Mucosa of descending colon (tissue), 3 donors: Measurements from ENCODE around the gene UBE2E1. TPM values are rescaled to one million over a fixed set of nuclear protein-coding genes. Genes with fewer than 3 reads are reported as not detected.

Source experiments
- ATAC-seq: fragments of 200-7000 bp; cut with Tn5 transposase; one replicate; pipeline ENCODE4 v1.9.1; 2020; ENCODE audit warnings: mild to moderate bottlenecking, moderate library complexity
- DNase-seq, 3 donors: peaks; one replicate each; pipeline ENCODE4 v3.0.0-alpha.2; 2020
- H3K36me3 ChIP-seq: fragments of 200-600 bp; one replicate; pipeline ENCODE4 v1.8.0; 2021; ENCODE audit warnings: low read depth, mild to moderate bottlenecking
- H3K4me1 ChIP-seq: fragments of 200-600 bp; one replicate; pipeline ENCODE4 v1.8.0; 2021; ENCODE audit warnings: low read depth, mild to moderate bottlenecking
- H3K4me3 ChIP-seq: fragments of 200-600 bp; one replicate; pipeline ENCODE4 v1.8.0; 2021; ENCODE audit warnings: mild to moderate bottlenecking
- H3K9me3 ChIP-seq: fragments of 200-600 bp; one replicate; pipeline ENCODE4 v1.8.0; 2021; ENCODE audit warnings: mild to moderate bottlenecking
- CTCF ChIP-seq: fragments of 200-600 bp; IDR thresholded peaks from one replicate; pipeline ENCODE4 v1.8.0; 2022; ENCODE audit warnings: antibody characterized with exemption, mild to moderate bottlenecking
- intact Hi-C, 2 donors: fragments of 100-400 bp; cut with DNase I in 1 of 2; cut with micrococcal nuclease in 1 of 2; formaldehyde crosslinking; loops; one replicate each; pipeline versions ENCODE4 v1.11.0 to v1.11.1; 2022; cut with DNase I, micrococcal nuclease
- total RNA-seq, 3 donors: library from RNA; stranded (reverse); fragmentation: NEBNext Ultra II Directional in 2 of 3; extraction: Animal tissue kit (Norgen Biotek cat#: 25700) in 2 of 3; gene quantifications; one replicate each; pipeline versions ENCODE4 v1.2.1 to v1.2.4, GENCODE V29; 2021 to 2023
- donor health status: DM: no; HTN: no; CAD: no; lungs with moderate emphysema.
- donor health status: DM: no; HTN: no; CAD: no.
- donor health status: DM: no; HTN: yes; CAD: no.

UBE2E1 gene
- total RNA-seq, 3 donors from 2014 or later: 84.7 to 111 (median 86.8) TPM

GRCh38 chr3:23872330-23872729 lies 66.6 kb downstream of the UBE2E1 start:
- H3K4me3 ChIP-seq: no peak overlapping the region

GRCh38 chr3:23873941-23874340 lies 68.2 kb downstream of the UBE2E1 start:
- ATAC-seq (no peak), DNase-seq (no peak)
- TF ChIP-seq CTCF: no peak
- Histone ChIP-seq H3K4me1 (peaks cover 5% of the 10 kb centered on the region), H3K4me3 (no peak overlapping the region), H3K9me3 (no peaks in the 10 kb centered on the region), H3K36me3 (no peaks in the 10 kb centered on the region)
- intact Hi-C loops: loop anchor here in 1 of 2 donors (10.0 kb wide), 1 partner anchor 439 kb away; no protein-coding TSS in a partner anchor

More at GRCh38 chr3:23872330-23872729, 66.6 kb downstream of the UBE2E1 start:
- H3K4me1 ChIP-seq: peaks cover 5% of the 10 kb centered on the region
- no peaks in the 10 kb centered on the region for H3K36me3 ChIP-seq
- DNase-seq: no peak
- intact Hi-C loops: loop anchor here in 1 of 2 donors (10.0 kb wide), 1 partner anchor 438 kb away; no protein-coding TSS in a partner anchor
- ATAC-seq: no peak
- no peaks in the 10 kb centered on the region for H3K9me3 ChIP-seq
- no peak for TF ChIP-seq CTCF

- no peak overlapping the region for H3K4me3 ChIP-seq
- no peak for TF ChIP-seq CTCF
- intact Hi-C loops: loop anchor here in 1 of 2 donors (10.0 kb wide), 1 partner anchor 440 kb away; no protein-coding TSS in a partner anchor
- no peak for DNase-seq
- H3K4me1 ChIP-seq: peaks cover 5% of the 10 kb centered on the region
- ATAC-seq: no peak
- H3K36me3 ChIP-seq: no peaks in the 10 kb centered on the region
- no peaks in the 10 kb centered on the region for H3K9me3 ChIP-seq
These were observed 68.8 kb downstream of the UBE2E1 start for GRCh38 chr3:23874359-23875112.

DNA sequence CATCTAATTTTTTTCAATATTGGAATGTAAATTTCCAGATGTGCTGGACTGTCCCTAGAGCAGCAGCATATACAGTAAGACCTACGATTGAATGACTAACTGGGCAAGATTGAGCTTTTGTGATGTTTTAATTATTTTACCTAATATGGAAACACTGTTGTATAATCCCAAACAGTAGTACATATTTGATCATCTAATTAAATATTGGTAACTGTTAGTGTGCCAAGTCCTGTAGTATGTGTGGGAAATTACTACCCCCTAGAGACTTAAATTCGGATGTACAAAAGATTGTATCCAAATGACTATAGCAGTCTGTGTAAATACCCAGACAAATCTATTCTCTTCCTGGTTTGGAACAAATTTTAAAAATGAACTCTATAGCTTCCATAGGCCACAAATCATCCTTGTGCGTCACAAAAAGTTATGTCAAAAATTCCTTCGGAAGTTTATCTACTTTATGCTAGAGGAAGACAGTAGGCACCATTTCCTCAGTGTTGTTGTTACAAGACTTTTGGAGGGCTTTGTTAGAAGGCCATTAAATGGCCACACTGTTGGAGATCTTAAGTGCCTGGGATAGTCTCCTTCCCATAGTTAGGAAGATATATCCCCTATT lies 69.5 kb downstream of the UBE2E1 start:
- DNase-seq (no peak), ATAC-seq (no peak)
- no peak for TF ChIP-seq CTCF
- H3K9me3 ChIP-seq: no peaks in the 10 kb centered on the region
- H3K4me3 ChIP-seq: no peak overlapping the region
- H3K36me3 ChIP-seq: no peaks in the 10 kb centered on the region
- H3K4me1 ChIP-seq: peaks cover 5% of the 10 kb centered on the region
- intact Hi-C loops: loop anchor here in 1 of 2 donors (10.0 kb wide), 1 partner anchor 440 kb away; no protein-coding TSS in a partner anchor

DNA sequence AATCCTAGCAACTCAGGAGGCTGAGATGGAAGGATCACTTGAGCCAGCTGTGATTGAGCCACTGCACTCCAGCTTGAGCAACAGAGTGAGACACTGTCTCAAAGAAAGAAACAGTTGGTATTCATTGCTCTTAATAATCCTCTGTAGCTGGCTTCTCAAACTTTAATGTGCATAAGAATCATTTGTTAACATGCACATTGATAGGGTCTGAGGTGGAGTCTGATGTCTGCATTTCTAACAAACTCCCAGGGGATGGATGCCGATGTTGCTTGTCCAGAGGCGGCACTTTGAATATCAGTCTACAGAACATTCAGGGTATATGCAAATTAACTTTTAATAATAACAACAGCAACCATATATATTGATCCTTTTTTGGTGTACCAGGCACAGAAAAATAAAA lies 71.2 kb downstream of the UBE2E1 start:
- ATAC-seq (no peak), DNase-seq (no peak)
- Histone ChIP-seq H3K9me3 (no peaks in the 10 kb centered on the region), H3K4me1 (peaks cover 8% of the 10 kb centered on the region), H3K36me3 (no peaks in the 10 kb centered on the region), H3K4me3 (no peak overlapping the region)
- intact Hi-C loops: loop anchor here in 1 of 2 donors (10.0 kb wide), 1 partner anchor 442 kb away; no protein-coding TSS in a partner anchor
- TF ChIP-seq CTCF: no peak
